ENCODE data around the gene ZNF648. TPM values are rescaled to one million over a fixed set of nuclear protein-coding genes. Genes with fewer than 3 reads are reported as not detected.

ZNF648 gene
- total RNA-seq, 1 donor from 2014 or later: not detected

- DNase-seq (ENCODE audit: extremely low spot score, unreplicated experiment): no peak
- no peaks in the 10 kb centered on the region for H3K36me3 Mint-ChIP-seq (ENCODE audit: unreplicated experiment)
- TF ChIP-seq CTCF (IDR thresholded peaks at IDR 0.05): no peak
- no peak overlapping the region for H3K4me3 Mint-ChIP-seq (ENCODE audit: unreplicated experiment)
- H3K4me1 Mint-ChIP-seq (ENCODE audit: unreplicated experiment): peaks cover 2% of the 10 kb centered on the region
- no peak overlapping the region for H3K27ac Mint-ChIP-seq (ENCODE audit: unreplicated experiment)
- peaks cover 7% of the 10 kb centered on the region for H3K9me3 Mint-ChIP-seq (ENCODE audit: unreplicated experiment)
- H3K27me3 Mint-ChIP-seq (ENCODE audit: unreplicated experiment): no peaks in the 10 kb centered on the region
These were observed 56.9 kb downstream of the ZNF648 start for GRCh38 chr1:182004601-182005000.
